ENCODE data around the gene DNPH1. TPM values are rescaled to one million over a fixed set of nuclear protein-coding genes. Genes with fewer than 3 reads are reported as not detected.

DNPH1 gene
- polyA plus RNA-seq, 2 of the 4 experiments (the other 2 are of a cell fraction), result 63.2 to 82.0 TPM

DNA sequence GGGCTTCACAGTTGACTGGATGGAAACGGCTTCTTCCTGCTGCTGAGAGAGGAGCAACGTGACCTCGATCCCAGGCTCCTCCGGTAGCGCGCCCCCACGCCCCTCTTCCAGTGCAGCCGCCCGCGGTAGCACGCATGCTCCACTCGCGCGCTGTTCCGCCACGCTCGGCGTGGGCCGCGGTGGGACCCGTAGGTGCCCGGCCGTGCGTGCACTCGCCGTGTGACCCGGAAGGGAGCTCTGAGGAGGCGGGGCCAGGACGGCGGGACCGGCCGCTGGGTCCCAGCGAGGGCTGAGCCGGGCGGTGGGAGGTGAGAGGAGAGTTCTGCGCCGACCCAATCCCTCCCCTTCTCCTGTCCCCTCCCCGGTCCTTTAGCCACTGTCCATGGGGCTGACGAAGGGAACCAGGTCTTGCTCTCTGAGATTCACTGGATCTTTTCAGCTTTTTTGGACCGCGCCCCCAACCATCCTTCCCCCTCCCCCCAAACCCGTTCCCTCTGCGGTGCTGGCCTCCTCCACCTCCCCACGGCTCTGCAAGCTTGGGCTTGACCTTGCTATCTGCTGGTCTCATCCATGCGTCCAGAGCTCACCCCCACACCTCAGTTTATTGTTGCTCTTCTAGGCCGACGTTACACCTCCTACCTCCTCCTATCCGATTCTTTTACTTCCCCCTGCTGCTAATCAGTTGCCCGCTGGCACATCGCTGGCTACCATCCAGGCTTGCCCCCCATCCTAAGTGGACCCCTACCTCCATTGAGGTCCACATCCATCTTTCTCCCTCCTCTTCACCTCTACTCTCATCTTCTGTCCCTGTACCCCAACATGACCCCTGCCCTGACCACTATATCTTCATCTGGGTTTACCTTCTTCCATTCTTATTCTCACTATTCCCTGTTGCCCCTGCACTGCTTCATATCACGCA, 47.1 kb downstream of the DNPH1 start, which contains the start of gene CUL9 (continued):
- no peak for TF ChIP-seq CTCF (IDR thresholded peaks at IDR 0.05)

- DNase-seq (ENCODE audit: low read depth in 1 of 2, low spot score in 1 of 2) (no peak), FAIRE-seq (no peak), ATAC-seq (peak in 1 of 2 experiments; percentile 30; a peak in 4 of 6 replicates)
- H3K27ac ChIP-seq, result peak overlapping the region; percentile 84 to 97
- WGBS (ENCODE audit: missing lambda C conversion rate), result 45% methylated on average over 9 of the region's 9 CpGs
- POLR2A ChIA-PET, result interaction anchor here (0.6 kb wide), 1 partner anchor 219 kb away, joined by 4 read pairs; no protein-coding TSS in a partner anchor
- TF ChIP-seq BHLHE40 (IDR thresholded peaks at IDR 0.05; ENCODE audit: low read depth, low read length) (no peak), TFCP2L1 (CRISPR knock-in tag; IDR thresholded peaks at IDR 0.05) (no peak), ZFP36 (IDR thresholded peaks at IDR 0.05; ENCODE audit: borderline replicate concordance, partially characterized antibody) (no peak), FOSL2 (IDR thresholded peaks at IDR 0.05) (no peak), FOSL2 (CRISPR knock-in tag; IDR thresholded peaks at IDR 0.05) (no peak), ELK1 (IDR thresholded peaks at IDR 0.05; ENCODE audit: low read depth, low read length) (no peak), FOSB (CRISPR knock-in tag; IDR thresholded peaks at IDR 0.05) (peak; percentile 86; the same call in 1 of the 2 replicates), HOXA7 (CRISPR knock-in tag; IDR thresholded peaks at IDR 0.05) (peak; percentile 73; the same call in 1 of the 2 replicates), GATA3 (IDR thresholded peaks at IDR 0.05; ENCODE audit: borderline replicate concordance) (no peak), SREBF2 (IDR thresholded peaks at IDR 0.05) (no peak), SMC3 (IDR thresholded peaks at IDR 0.05) (no peak), TP53 (CRISPR knock-in tag; IDR thresholded peaks at IDR 0.05) (no peak), HOXB5 (CRISPR knock-in tag; IDR thresholded peaks at IDR 0.05) (no peak), POLR2A (IDR thresholded peaks at IDR 0.05; ENCODE audit: low read length) (no peak), ESRRA (IDR thresholded peaks at IDR 0.05; ENCODE audit: borderline replicate concordance, low read length) (no peak), EHF (CRISPR knock-in tag; IDR thresholded peaks at IDR 0.05) (0 out of 2 replicates have a peak, but pooled peaks have one; percentile 35), NFE2L2 (conservative IDR thresholded peaks at IDR 0.05; ENCODE audit: low read length) (no peak), EHMT2 (IDR thresholded peaks at IDR 0.05; ENCODE audit: low read depth) (no peak), CBX8 (IDR thresholded peaks at IDR 0.05) (no peak), MAFK (IDR thresholded peaks at IDR 0.05; ENCODE audit: partially characterized antibody) (no peak), KDM5A (IDR thresholded peaks at IDR 0.05) (no peak)
- TF ChIP-seq, protein P1, sequence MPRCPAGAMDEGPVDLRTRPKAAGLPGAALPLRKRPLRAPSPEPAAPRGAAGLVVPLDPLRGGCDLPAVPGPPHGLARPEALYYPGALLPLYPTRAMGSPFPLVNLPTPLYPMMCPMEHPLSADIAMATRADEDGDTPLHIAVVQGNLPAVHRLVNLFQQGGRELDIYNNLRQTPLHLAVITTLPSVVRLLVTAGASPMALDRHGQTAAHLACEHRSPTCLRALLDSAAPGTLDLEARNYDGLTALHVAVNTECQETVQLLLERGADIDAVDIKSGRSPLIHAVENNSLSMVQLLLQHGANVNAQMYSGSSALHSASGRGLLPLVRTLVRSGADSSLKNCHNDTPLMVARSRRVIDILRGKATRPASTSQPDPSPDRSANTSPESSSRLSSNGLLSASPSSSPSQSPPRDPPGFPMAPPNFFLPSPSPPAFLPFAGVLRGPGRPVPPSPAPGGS (IDR thresholded peaks at IDR 0.05), result no peak
- TF ChIP-seq, protein P2, sequence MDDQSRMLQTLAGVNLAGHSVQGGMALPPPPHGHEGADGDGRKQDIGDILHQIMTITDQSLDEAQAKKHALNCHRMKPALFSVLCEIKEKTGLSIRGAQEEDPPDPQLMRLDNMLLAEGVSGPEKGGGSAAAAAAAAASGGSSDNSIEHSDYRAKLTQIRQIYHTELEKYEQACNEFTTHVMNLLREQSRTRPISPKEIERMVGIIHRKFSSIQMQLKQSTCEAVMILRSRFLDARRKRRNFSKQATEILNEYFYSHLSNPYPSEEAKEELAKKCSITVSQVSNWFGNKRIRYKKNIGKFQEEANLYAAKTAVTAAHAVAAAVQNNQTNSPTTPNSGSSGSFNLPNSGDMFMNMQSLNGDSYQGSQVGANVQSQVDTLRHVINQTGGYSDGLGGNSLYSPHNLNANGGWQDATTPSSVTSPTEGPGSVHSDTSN (IDR thresholded peaks at IDR 0.05), result no peak
- TF ChIP-seq, protein P3, sequence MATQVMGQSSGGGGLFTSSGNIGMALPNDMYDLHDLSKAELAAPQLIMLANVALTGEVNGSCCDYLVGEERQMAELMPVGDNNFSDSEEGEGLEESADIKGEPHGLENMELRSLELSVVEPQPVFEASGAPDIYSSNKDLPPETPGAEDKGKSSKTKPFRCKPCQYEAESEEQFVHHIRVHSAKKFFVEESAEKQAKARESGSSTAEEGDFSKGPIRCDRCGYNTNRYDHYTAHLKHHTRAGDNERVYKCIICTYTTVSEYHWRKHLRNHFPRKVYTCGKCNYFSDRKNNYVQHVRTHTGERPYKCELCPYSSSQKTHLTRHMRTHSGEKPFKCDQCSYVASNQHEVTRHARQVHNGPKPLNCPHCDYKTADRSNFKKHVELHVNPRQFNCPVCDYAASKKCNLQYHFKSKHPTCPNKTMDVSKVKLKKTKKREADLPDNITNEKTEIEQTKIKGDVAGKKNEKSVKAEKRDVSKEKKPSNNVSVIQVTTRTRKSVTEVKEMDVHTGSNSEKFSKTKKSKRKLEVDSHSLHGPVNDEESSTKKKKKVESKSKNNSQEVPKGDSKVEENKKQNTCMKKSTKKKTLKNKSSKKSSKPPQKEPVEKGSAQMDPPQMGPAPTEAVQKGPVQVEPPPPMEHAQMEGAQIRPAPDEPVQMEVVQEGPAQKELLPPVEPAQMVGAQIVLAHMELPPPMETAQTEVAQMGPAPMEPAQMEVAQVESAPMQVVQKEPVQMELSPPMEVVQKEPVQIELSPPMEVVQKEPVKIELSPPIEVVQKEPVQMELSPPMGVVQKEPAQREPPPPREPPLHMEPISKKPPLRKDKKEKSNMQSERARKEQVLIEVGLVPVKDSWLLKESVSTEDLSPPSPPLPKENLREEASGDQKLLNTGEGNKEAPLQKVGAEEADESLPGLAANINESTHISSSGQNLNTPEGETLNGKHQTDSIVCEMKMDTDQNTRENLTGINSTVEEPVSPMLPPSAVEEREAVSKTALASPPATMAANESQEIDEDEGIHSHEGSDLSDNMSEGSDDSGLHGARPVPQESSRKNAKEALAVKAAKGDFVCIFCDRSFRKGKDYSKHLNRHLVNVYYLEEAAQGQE (IDR thresholded peaks at IDR 0.05), result no peak
- TF ChIP-seq, protein P4, sequence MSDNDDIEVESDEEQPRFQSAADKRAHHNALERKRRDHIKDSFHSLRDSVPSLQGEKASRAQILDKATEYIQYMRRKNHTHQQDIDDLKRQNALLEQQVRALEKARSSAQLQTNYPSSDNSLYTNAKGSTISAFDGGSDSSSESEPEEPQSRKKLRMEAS (IDR thresholded peaks at IDR 0.05), result no peak
- TF ChIP-seq, protein P5, sequence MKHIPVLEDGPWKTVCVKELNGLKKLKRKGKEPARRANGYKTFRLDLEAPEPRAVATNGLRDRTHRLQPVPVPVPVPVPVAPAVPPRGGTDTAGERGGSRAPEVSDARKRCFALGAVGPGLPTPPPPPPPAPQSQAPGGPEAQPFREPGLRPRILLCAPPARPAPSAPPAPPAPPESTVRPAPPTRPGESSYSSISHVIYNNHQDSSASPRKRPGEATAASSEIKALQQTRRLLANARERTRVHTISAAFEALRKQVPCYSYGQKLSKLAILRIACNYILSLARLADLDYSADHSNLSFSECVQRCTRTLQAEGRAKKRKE (CRISPR knock-in tag; IDR thresholded peaks at IDR 0.05; ENCODE audit: low read depth), result no peak
- TF ChIP-seq, protein P6, sequence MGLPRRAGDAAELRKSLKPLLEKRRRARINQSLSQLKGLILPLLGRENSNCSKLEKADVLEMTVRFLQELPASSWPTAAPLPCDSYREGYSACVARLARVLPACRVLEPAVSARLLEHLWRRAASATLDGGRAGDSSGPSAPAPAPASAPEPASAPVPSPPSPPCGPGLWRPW (IDR thresholded peaks at IDR 0.05), result no peak
- CTCF ChIA-PET, result interaction anchor here (3.5 kb wide), 1 partner anchor 10 kb away, joined by 12 read pairs; the partner anchor contains the start of gene SRF
- H3K4me2 ChIP-seq, result peak overlapping the region; percentile 93
- H3K4me1 ChIP-seq, result peaks cover 13% of the 10 kb centered on the region; the same call in 2 of the 3 replicates
- no peaks in the 10 kb centered on the region for H3K9me3 ChIP-seq
- peak overlapping the region; percentile 77 for H3K4me3 ChIP-seq
These were observed 47.7 kb downstream of the DNPH1 start for GRCh38 chr6:43181621-43181941.
